Heart left ventricle (tissue), 13 donors: ENCODE data around the gene RXFP2.

Experiments
- POLR2A ChIP-seq, 2 donors: fragments of 450-650 bp; IDR thresholded peaks; one replicate each; pipeline ENCODE4 v1.6.1; 2017; ENCODE audit warnings: antibody characterized with exemption in 2 of 2, mild to moderate bottlenecking in 2 of 2, moderate library complexity in 2 of 2
- TF ChIP-seq, protein P1 (sequence below), 12 donors: fragments of 200-600 bp; sonication (generic) in 4 of 12; IDR thresholded peaks; one replicate each; pipeline versions ENCODE4 v1.5.0 to v1.8.0; 2018 to 2022; ENCODE audit warnings: antibody characterized with exemption in 12 of 12, mild to moderate bottlenecking in 5 of 12
- donor health status: ischemic (EF 13 %, LVEDD 7.1; RV severe dilation, severe dysfunction).
- donor health status: DM: no; HTN: yes; CAD: no.
- donor health status: DM: no; HTN: no; CAD: no.
- donor health status: ischemic (EF 25% LVEDD 6.9; RV normal size, moderate dysfunction).
- donor health status: ischemic (EF 25% LVEDD 5.7; RV mildly dilated, moderate dysfunction).
- donor health status: ischemic (EF 35%, LVEDD 5.7; RV mildly dilated, moderate dysfunction).
- donor health status: nonischemic (EF 11% LVEDD 7.7; RV severe dilation, severe dysfunction).
- donor health status: DM: yes; HTN: yes; CAD: no.
- donor health status: PGD.
- donor health status: ischemic (EF 29% LVEDD 5.4; RV normal size, mild dysfunction).
- donor health status: nonischemic (EF 23%, LVEDD 6.1; RV moderate dilation, normal function).

- TF ChIP-seq, protein P1, sequence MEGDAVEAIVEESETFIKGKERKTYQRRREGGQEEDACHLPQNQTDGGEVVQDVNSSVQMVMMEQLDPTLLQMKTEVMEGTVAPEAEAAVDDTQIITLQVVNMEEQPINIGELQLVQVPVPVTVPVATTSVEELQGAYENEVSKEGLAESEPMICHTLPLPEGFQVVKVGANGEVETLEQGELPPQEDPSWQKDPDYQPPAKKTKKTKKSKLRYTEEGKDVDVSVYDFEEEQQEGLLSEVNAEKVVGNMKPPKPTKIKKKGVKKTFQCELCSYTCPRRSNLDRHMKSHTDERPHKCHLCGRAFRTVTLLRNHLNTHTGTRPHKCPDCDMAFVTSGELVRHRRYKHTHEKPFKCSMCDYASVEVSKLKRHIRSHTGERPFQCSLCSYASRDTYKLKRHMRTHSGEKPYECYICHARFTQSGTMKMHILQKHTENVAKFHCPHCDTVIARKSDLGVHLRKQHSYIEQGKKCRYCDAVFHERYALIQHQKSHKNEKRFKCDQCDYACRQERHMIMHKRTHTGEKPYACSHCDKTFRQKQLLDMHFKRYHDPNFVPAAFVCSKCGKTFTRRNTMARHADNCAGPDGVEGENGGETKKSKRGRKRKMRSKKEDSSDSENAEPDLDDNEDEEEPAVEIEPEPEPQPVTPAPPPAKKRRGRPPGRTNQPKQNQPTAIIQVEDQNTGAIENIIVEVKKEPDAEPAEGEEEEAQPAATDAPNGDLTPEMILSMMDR (IDR thresholded peaks at IDR 0.05), result no peak
- no peak for TF ChIP-seq POLR2A (IDR thresholded peaks at IDR 0.05)
These were observed 30.2 kb downstream of the RXFP2 start for GRCh38 chr13:31769575-31769974.
